H9 (cell line): ENCODE measurements around the gene DISC1. TPM values are rescaled to one million over a fixed set of nuclear protein-coding genes. Genes with fewer than 3 reads are reported as not detected.

Experiments
- DNase-seq: peaks from one replicate; pipeline ENCODE4 v3.0.0-alpha.2; 2017
- H2AFZ ChIP-seq: one replicate; pipeline ENCODE4 v1.6.1; 2013; ENCODE audit warnings: mild to moderate bottlenecking, low read length, control low read depth, moderate library complexity
- H2AK5ac ChIP-seq: 2 replicates; pipeline ENCODE4 v1.6.1; 2013; ENCODE audit warnings: low read length, control low read depth, mixed read lengths; ENCODE audit not compliant: insufficient read length
- H2BK120ac ChIP-seq: one replicate; pipeline ENCODE4 v1.6.1; 2013; ENCODE audit warnings: low read depth, mild to moderate bottlenecking, low read length, control low read depth, inconsistent platforms; ENCODE audit not compliant: poor library complexity, severe bottlenecking
- H2BK12ac ChIP-seq: 2 replicates; pipeline ENCODE4 v1.6.1; 2013; ENCODE audit warnings: low read length, control low read depth, mixed read lengths, low read depth; ENCODE audit not compliant: insufficient read length
- H2BK15ac ChIP-seq: 2 replicates; pipeline ENCODE4 v1.6.1; 2013; ENCODE audit warnings: low read depth, low read length, control low read depth
- H2BK20ac ChIP-seq: one replicate; pipeline ENCODE4 v1.6.1; 2013; ENCODE audit warnings: low read depth, mild to moderate bottlenecking, low read length, control low read depth, inconsistent platforms; ENCODE audit not compliant: poor library complexity, severe bottlenecking
- H2BK5ac ChIP-seq: 2 replicates; pipeline ENCODE4 v1.6.1; 2013; ENCODE audit warnings: low read length, control low read depth, mixed read lengths; ENCODE audit not compliant: insufficient read length
- H3K14ac ChIP-seq: 2 replicates; pipeline ENCODE4 v1.6.1; 2013; ENCODE audit warnings: low read length, control low read depth; ENCODE audit not compliant: insufficient read depth
- H3K18ac ChIP-seq: 2 replicates; pipeline ENCODE4 v1.6.1; 2013; ENCODE audit warnings: low read depth, mild to moderate bottlenecking, mixed read lengths, low read length, control low read depth; ENCODE audit not compliant: insufficient read length
- H3K23ac ChIP-seq: 2 replicates; pipeline ENCODE4 v1.6.1; 2013; ENCODE audit warnings: low read length, control low read depth, mixed read lengths, low read depth; ENCODE audit not compliant: insufficient read length
- H3K23me2 ChIP-seq: 2 replicates; pipeline ENCODE4 v1.6.1; 2013; ENCODE audit warnings: low read depth, mild to moderate bottlenecking, mixed read lengths, low read length, control low read depth; ENCODE audit not compliant: insufficient read length, poor library complexity, severe bottlenecking
- H3K27ac ChIP-seq: 2 replicates; pipeline ENCODE4 v1.5.1; 2013; ENCODE audit warnings: low read length, control low read depth, mixed read lengths, low read depth; ENCODE audit not compliant: insufficient read length
- H3K27me3 ChIP-seq: 2 replicates; pipeline ENCODE4 v1.6.1; 2013; ENCODE audit warnings: low read length, control low read depth, inconsistent platforms; ENCODE audit not compliant: insufficient read depth
- H3K4ac ChIP-seq: 2 replicates; pipeline ENCODE4 v1.6.1; 2013; ENCODE audit warnings: low read depth, mild to moderate bottlenecking, control low read depth, inconsistent platforms, low read length, moderate library complexity
- H3K4me1 ChIP-seq: 2 replicates; pipeline ENCODE4 v1.6.1; 2013; ENCODE audit warnings: low read length, control low read depth, inconsistent platforms; ENCODE audit not compliant: insufficient read depth
- H3K4me2 ChIP-seq: 2 replicates; pipeline ENCODE4 v1.6.1; 2013; ENCODE audit warnings: low read length, control low read depth, mixed read lengths; ENCODE audit not compliant: insufficient read length, insufficient read depth
- H3K56ac ChIP-seq: 2 replicates; pipeline ENCODE4 v1.6.1; 2013; ENCODE audit warnings: low read depth, mild to moderate bottlenecking, mixed read lengths, low read length, control low read depth; ENCODE audit not compliant: insufficient read length
- H3K79me1 ChIP-seq: 2 replicates; pipeline ENCODE4 v1.6.1; 2013; ENCODE audit warnings: low read depth, mild to moderate bottlenecking, moderate library complexity, low read length, control low read depth, inconsistent platforms; ENCODE audit not compliant: insufficient read depth, poor library complexity, severe bottlenecking
- H3K79me2 ChIP-seq: 2 replicates; pipeline ENCODE4 v1.6.1; 2013; ENCODE audit warnings: low read length, control low read depth, inconsistent platforms; ENCODE audit not compliant: insufficient read depth
- H3K9ac ChIP-seq: 2 replicates; pipeline ENCODE4 v1.6.1; 2013; ENCODE audit warnings: low read length, control low read depth, mixed read lengths; ENCODE audit not compliant: insufficient read length; ENCODE audit errors: extremely low read depth
- H3K9me3 ChIP-seq: one replicate; pipeline ENCODE4 v1.6.1; 2013; ENCODE audit warnings: low read depth, low read length, inconsistent platforms; ENCODE audit not compliant: control insufficient read depth
- H3T11ph ChIP-seq: one replicate; pipeline ENCODE4 v1.6.1; 2013; ENCODE audit warnings: mild to moderate bottlenecking, low read length, control low read depth, inconsistent platforms
- H4K20me1 ChIP-seq: one replicate; pipeline ENCODE4 v1.6.1; 2013; ENCODE audit not compliant: control insufficient read depth, insufficient read length, insufficient read depth
- H4K5ac ChIP-seq: 2 replicates; pipeline ENCODE4 v1.6.1; 2013; ENCODE audit warnings: low read depth, mild to moderate bottlenecking, mixed read lengths, low read length, control low read depth; ENCODE audit not compliant: insufficient read length
- H4K8ac ChIP-seq: replicated peaks from 2 replicates; pipeline ENCODE4 v1.6.1; 2013; ENCODE audit warnings: low read length, control low read depth, mixed read lengths, low read depth; ENCODE audit not compliant: insufficient read length
- H4K91ac ChIP-seq: 2 replicates; pipeline ENCODE4 v1.6.1; 2013; ENCODE audit warnings: low read depth, mild to moderate bottlenecking, moderate library complexity, mixed read lengths, low read length, control low read depth; ENCODE audit not compliant: insufficient read length
- H3K27ac Mint-ChIP-seq, 3 experiments: 2 replicates in 2 of 3; 3 replicates in 1 of 3; pipeline ENCODE4 v1.8.0; 2020 to 2021; ENCODE audit warnings: mixed read lengths in 3 of 3, mild to moderate bottlenecking in 1 of 3, moderate library complexity in 1 of 3
- H3K27me3 Mint-ChIP-seq: 2 replicates; pipeline ENCODE4 v1.8.0; 2021; ENCODE audit warnings: low read depth, mild to moderate bottlenecking, moderate library complexity, mixed read lengths
- H3K36me3 Mint-ChIP-seq, 3 experiments: 2 replicates in 2 of 3; 3 replicates in 1 of 3; pipeline ENCODE4 v1.8.0; 2020 to 2021; ENCODE audit warnings: low read depth in 3 of 3, mixed read lengths in 3 of 3; ENCODE audit not compliant: insufficient read depth in 1 of 3
- H3K4me1 Mint-ChIP-seq, 2 experiments: 2 replicates each; pipeline ENCODE4 v1.8.0; 2020; ENCODE audit warnings: mixed read lengths in 2 of 2
- H3K4me3 Mint-ChIP-seq, 2 experiments: 2 replicates in 1 of 2; 3 replicates in 1 of 2; pipeline ENCODE4 v1.8.0; 2020 to 2021; ENCODE audit warnings: mild to moderate bottlenecking in 2 of 2, mixed read lengths in 2 of 2, moderate library complexity in 1 of 2
- H3K9me3 Mint-ChIP-seq, 2 experiments: 2 replicates in 1 of 2; 3 replicates in 1 of 2; pipeline ENCODE4 v1.8.0; 2020; ENCODE audit warnings: mild to moderate bottlenecking in 2 of 2, mixed read lengths in 2 of 2, moderate library complexity in 1 of 2
- CTCF ChIP-seq: fragments of 200-600 bp; sonication (generic); conservative IDR thresholded peaks from 3 replicates; pipeline ENCODE4 v1.8.0; 2021; ENCODE audit warnings: antibody characterized with exemption, mild to moderate bottlenecking
- WGBS: extraction: QIAGEN DNeasy Blood & Tissue Kit; methylation state at CpG from one replicate; pipeline ENCODE4 v1.1.7; 2013; ENCODE audit warnings: missing lambda C conversion rate, low lambda C conversion rate, mixed read lengths; ENCODE audit not compliant: insufficient read length; ENCODE audit errors: extremely low coverage; 5-methylcytosine and 5-hydroxymethylcytosine counted together
- total RNA-seq: library from RNA; stranded (reverse); gene quantifications from 2 replicates; pipeline ENCODE4 v1.2.1, GENCODE V29; 2021

The DISC1 gene
- total RNA-seq, 1 experiment from 2014 or later, result 2.5 TPM

DNA sequence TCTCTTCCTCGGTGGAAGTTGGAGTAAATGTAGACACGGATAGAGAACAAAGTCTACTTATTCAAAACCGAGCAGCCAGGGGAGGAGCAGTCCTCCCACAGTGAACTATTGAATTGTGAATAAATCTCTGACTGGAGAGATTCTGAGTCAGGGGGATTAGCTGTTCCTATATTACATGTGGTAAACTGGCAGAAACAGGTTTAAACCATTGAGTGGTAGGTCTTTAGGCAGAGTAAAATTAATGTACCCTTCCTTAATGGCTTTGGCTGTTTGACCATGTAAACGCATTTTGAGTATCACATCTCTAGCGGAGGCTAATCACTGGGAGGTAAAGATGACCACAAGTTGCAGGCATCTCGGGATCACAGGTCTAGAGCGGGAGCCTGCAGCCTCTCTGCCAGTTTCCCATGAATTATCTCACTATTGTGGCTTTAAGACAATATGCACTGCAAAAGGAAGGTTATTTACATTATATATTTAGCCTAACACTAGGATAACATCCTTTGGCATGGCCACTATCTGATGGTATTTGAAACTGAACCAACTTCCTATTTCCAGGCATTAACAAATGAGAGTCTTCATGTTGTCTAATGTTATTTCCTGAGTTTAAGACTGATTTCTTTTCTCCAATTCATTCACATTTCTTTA, 7.9 kb upstream of the DISC1 start:
- Histone ChIP-seq H3K9ac (no peak overlapping the region), H3K14ac (no peak overlapping the region), H3K56ac (no peak overlapping the region), H3T11ph (no peak overlapping the region), H3K4me2 (no peak overlapping the region), H3K18ac (no peak overlapping the region), H4K91ac (no peak overlapping the region), H3K4ac (no peak overlapping the region), H4K5ac (no peak overlapping the region), H3K27ac (no peak overlapping the region), H2BK5ac (no peak overlapping the region), H3K9me3 (no peaks in the 10 kb centered on the region), H3K79me1 (no peaks in the 10 kb centered on the region), H2BK15ac (no peak overlapping the region), H2AFZ (no peak overlapping the region), H3K27me3 (no peaks in the 10 kb centered on the region; the same call in 1 of the 2 replicates), H3K79me2 (no peaks in the 10 kb centered on the region), H3K23me2 (no peaks in the 10 kb centered on the region), H2BK12ac (no peak overlapping the region), H3K23ac (no peak overlapping the region), H2AK5ac (no peak overlapping the region), H3K4me1 (no peaks in the 10 kb centered on the region), H4K8ac (no peak overlapping the region), H2BK20ac (no peak overlapping the region), H4K20me1 (no peaks in the 10 kb centered on the region), H2BK120ac (no peak overlapping the region)
- WGBS, result no CpG with 5 or more reads among the region's 7 CpGs
- Mint-ChIP-seq H3K27ac (no peak overlapping the region), H3K4me3 (no peak overlapping the region), H3K4me1 (no peaks in the 10 kb centered on the region), H3K27me3 (peaks cover 87% of the 10 kb centered on the region), H3K9me3 (no peaks in the 10 kb centered on the region; a peak in 1 of 5 replicates), H3K36me3 (no peaks in the 10 kb centered on the region)
- TF ChIP-seq CTCF, result no peak
- no peak for DNase-seq
